OCI-LY3 (cell line): ENCODE data around the gene CHGA.

ENCODE experiments used
- EZH2phosphoT487 ChIP-seq: fragments of 200-600 bp; shearing (Covaris generic); IDR thresholded peaks from 2 replicates; pipeline ENCODE4 v1.6.1; 2018; ENCODE audit warnings: antibody characterized with exemption, mixed run types, low read depth
- TF ChIP-seq, protein P1 (sequence below): fragments of 200-600, 300-600 bp; sonication (generic); IDR thresholded peaks from 2 replicates; pipeline ENCODE4 v1.5.1; 2014; ENCODE audit warnings: antibody characterized with exemption, low read length, low read depth

DNA sequence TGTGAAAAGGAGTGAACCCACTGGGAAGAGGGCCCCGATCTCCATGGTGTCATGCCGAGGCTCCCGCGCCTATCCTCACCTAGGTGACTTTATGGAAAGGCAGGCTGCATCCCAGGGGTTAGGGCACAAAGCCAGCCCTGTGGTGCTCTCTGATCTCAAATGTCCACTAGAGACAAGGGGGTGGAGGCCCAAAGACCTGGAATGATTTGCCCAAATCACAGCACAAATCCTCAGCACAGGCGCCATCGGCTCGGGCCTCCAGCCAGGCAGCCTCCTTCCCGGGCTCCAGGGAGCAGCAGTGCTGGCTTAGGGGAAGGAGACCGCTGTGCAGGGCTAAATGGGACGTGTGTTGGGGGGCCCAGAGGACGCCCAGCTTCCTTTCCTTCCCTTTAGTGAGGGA lies 17.6 kb downstream of the CHGA start:
- TF ChIP-seq, protein P1, sequence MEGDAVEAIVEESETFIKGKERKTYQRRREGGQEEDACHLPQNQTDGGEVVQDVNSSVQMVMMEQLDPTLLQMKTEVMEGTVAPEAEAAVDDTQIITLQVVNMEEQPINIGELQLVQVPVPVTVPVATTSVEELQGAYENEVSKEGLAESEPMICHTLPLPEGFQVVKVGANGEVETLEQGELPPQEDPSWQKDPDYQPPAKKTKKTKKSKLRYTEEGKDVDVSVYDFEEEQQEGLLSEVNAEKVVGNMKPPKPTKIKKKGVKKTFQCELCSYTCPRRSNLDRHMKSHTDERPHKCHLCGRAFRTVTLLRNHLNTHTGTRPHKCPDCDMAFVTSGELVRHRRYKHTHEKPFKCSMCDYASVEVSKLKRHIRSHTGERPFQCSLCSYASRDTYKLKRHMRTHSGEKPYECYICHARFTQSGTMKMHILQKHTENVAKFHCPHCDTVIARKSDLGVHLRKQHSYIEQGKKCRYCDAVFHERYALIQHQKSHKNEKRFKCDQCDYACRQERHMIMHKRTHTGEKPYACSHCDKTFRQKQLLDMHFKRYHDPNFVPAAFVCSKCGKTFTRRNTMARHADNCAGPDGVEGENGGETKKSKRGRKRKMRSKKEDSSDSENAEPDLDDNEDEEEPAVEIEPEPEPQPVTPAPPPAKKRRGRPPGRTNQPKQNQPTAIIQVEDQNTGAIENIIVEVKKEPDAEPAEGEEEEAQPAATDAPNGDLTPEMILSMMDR: no peak
- no peak for TF ChIP-seq EZH2phosphoT487
